Esophagus squamous epithelium (tissue), 5 donors: ENCODE measurements around the gene OXCT2. TPM values are rescaled to one million over a fixed set of nuclear protein-coding genes. Genes with fewer than 3 reads are reported as not detected.
"Not testable (repeated sequence)": the region's sequence is repeated elsewhere in the genome, so short reads cannot be mapped to it uniquely, and the experiment has no call there.

Experiments
- DNase-seq: peaks from one replicate; lab custom pipeline; 2025; lab: John Stamatoyannopoulos, UW
- H3K27ac ChIP-seq, 4 donors: fragments of 200-600 bp; sonication (generic); one replicate each; pipeline ENCODE4 v1.5.1; 2016 to 2019; ENCODE audit warnings: mild to moderate bottlenecking in 1 of 4
- H3K27me3 ChIP-seq, 4 donors: fragments of 200-600 bp; sonication (generic); 1 replicate in 3 of 4; 2 replicates in 1 of 4; pipeline versions ENCODE4 v1.5.1 to v1.6.0; 2017 to 2021; ENCODE audit warnings: antibody characterized with exemption in 1 of 4
- H3K36me3 ChIP-seq, 3 donors: fragments of 200-600 bp; sonication (generic); one replicate each; pipeline ENCODE4 v1.5.1; 2016 to 2019
- H3K4me1 ChIP-seq, 3 donors: fragments of 200-600 bp; sonication (generic); one replicate each; pipeline ENCODE4 v1.5.1; 2017 to 2019
- H3K4me3 ChIP-seq, 4 donors: fragments of 200-600 bp; sonication (generic); 1 replicate in 3 of 4; 2 replicates in 1 of 4; pipeline ENCODE4 v1.5.1; 2016 to 2019; ENCODE audit warnings: mild to moderate bottlenecking in 2 of 4, moderate library complexity in 1 of 4
- H3K9me3 ChIP-seq, 3 donors: fragments of 200-600 bp; sonication (generic); one replicate each; pipeline ENCODE4 v1.5.1; 2016 to 2019
- POLR2A ChIP-seq, 4 donors: fragments of 450-650 bp; IDR thresholded peaks; one replicate each; pipeline ENCODE4 v1.6.1; 2017; ENCODE audit warnings: antibody characterized with exemption in 4 of 4, mild to moderate bottlenecking in 4 of 4, moderate library complexity in 3 of 4
- WGBS, 2 donors: methylation state at CpG; one replicate each; pipeline ENCODE4 v1.1.5; 2018; 5-methylcytosine and 5-hydroxymethylcytosine counted together
- intact Hi-C: fragments of 100-400 bp; cut with DNase I; formaldehyde crosslinking; loops from one replicate; pipeline ENCODE4 v1.15.0; 2022
- total RNA-seq, 4 donors: library from RNA; depleted of rRNA; stranded (reverse); fragments of >200 nt; gene quantifications; one replicate each; pipeline ENCODE4 v1.1.0, GENCODE V29; 2016
- TF ChIP-seq, protein P1 (sequence below), 6 experiments: fragments of 450-650 bp in 4 of 6; fragments of 200-600 bp in 2 of 6; sonication (generic) in 2 of 6; IDR thresholded peaks; one replicate each; pipeline ENCODE4 v1.5.1; 2016 to 2019; ENCODE audit warnings: antibody characterized with exemption in 6 of 6, mild to moderate bottlenecking in 4 of 6, moderate library complexity in 4 of 6
- donor health status: DM: yes; HTN: yes; CAD: no.

Gene OXCT2
- total RNA-seq, result under 1 TPM in 2 of 4 donors, not detected in 2; 0.19 to 0.48 TPM

GRCh38 chr1:39771022-39771532 lies at the start of gene OXCT2:
Gene OXCT2 (minus strand): TSS chr1:39771348. CDS start chr1:39771255, 93 bp downstream.
- H3K9me3 ChIP-seq, H3K4me1 ChIP-seq, H3K27ac ChIP-seq, intact Hi-C loops, DNase-seq, H3K36me3 ChIP-seq: not testable (repeated sequence)
- WGBS, 2 donors, result no CpG with 5 or more reads among the region's 57 CpGs
- Histone ChIP-seq H3K27me3 (peaks cover 0 to 24% (median 0%) of the 10 kb centered on the region in 4 donors), H3K4me3 (peak within 1 kb of the TSS in 2 of 4 donors; percentile 18 to 52)

GRCh38 chr1:39819091-39819812 lies 48.1 kb upstream of the OXCT2 start:
- TF ChIP-seq, protein P1, sequence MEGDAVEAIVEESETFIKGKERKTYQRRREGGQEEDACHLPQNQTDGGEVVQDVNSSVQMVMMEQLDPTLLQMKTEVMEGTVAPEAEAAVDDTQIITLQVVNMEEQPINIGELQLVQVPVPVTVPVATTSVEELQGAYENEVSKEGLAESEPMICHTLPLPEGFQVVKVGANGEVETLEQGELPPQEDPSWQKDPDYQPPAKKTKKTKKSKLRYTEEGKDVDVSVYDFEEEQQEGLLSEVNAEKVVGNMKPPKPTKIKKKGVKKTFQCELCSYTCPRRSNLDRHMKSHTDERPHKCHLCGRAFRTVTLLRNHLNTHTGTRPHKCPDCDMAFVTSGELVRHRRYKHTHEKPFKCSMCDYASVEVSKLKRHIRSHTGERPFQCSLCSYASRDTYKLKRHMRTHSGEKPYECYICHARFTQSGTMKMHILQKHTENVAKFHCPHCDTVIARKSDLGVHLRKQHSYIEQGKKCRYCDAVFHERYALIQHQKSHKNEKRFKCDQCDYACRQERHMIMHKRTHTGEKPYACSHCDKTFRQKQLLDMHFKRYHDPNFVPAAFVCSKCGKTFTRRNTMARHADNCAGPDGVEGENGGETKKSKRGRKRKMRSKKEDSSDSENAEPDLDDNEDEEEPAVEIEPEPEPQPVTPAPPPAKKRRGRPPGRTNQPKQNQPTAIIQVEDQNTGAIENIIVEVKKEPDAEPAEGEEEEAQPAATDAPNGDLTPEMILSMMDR (IDR thresholded peaks at IDR 0.05), result no peak
- TF ChIP-seq POLR2A (IDR thresholded peaks at IDR 0.05), result no peak
- intact Hi-C loops, result loop anchor here (5.0 kb wide), 1 partner anchor 153 kb away; no protein-coding TSS in a partner anchor
- peaks cover 22 to 41% (median 23%) of the 10 kb centered on the region in 3 donors for H3K4me1 ChIP-seq
- no peaks in the 10 kb centered on the region for H3K9me3 ChIP-seq
- no peak overlapping the region for H3K4me3 ChIP-seq
- no peak for DNase-seq
- no peaks in the 10 kb centered on the region for H3K36me3 ChIP-seq
- peak overlapping the region; percentile 74 to 90 (median 80) for H3K27ac ChIP-seq
- H3K27me3 ChIP-seq, result peaks cover 0 to 4% (median 0%) of the 10 kb centered on the region in 4 donors
- WGBS, 2 donors, result 74% methylated on average over 19 of the region's 22 CpGs; no CpG with 5 or more reads in 1 of the 2 donors

DNA sequence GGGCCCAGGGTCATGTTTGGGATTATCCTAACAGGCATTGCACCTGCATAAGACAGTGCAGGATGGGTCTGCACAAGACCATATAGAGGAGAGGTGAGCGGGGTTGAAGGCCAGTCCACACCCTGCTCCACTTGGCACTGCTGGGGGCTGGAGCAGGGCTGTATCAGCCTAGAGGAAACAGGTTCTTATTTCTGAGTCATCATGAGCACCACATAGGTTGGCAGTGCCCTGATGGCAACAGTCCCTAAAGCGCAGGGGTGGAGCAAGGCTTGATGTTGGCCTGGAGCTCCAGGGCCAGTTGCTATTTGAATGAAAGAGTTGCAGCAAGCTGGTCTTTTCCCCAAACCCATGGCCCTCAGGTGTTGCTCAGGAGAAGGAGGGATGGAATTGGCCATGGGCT lies 47.3 kb upstream of the OXCT2 start:
- Histone ChIP-seq H3K4me1 (peaks cover 22 to 41% (median 23%) of the 10 kb centered on the region in 3 donors), H3K27me3 (peaks cover 0 to 4% (median 0%) of the 10 kb centered on the region in 4 donors), H3K9me3 (no peaks in the 10 kb centered on the region), H3K36me3 (no peaks in the 10 kb centered on the region), H3K27ac (peak overlapping the region; percentile 74 to 90 (median 80)), H3K4me3 (no peak overlapping the region)
- intact Hi-C loops, result loop anchor here (5.0 kb wide), 1 partner anchor 154 kb away; no protein-coding TSS in a partner anchor
- TF ChIP-seq, protein P1 (IDR thresholded peaks at IDR 0.05), result no peak
- no peak for TF ChIP-seq POLR2A (IDR thresholded peaks at IDR 0.05)
- DNase-seq, result no peak
- whole genome bisulfite sequencing, 2 donors, result 20 to 40% methylated on average over 1 to 2 of the region's 2 CpGs

GRCh38 chr1:39817091-39817932 lies 46.2 kb upstream of the OXCT2 start:
- 55 to 62% methylated on average over 6 to 10 of the region's 24 CpGs for WGBS, 2 donors

More at GRCh38 chr1:39817091-39817932, 46.2 kb upstream of the OXCT2 start:
- Histone ChIP-seq H3K4me3 (peak overlapping the region in 2 of 4 donors; percentile 12 to 32), H3K4me1 (peaks cover 22 to 41% (median 23%) of the 10 kb centered on the region in 3 donors), H3K27ac (peak overlapping the region; percentile 74 to 90 (median 80))
- intact Hi-C loops, result loop anchor here (2.0 to 5.0 kb wide), 2 partner anchors 85 to 155 kb away; no protein-coding TSS in a partner anchor
- DNase-seq, result peak; percentile 67
- not testable (repeated sequence) for H3K36me3 ChIP-seq, H3K27me3 ChIP-seq, H3K9me3 ChIP-seq
- TF ChIP-seq, protein P1 (IDR thresholded peaks at IDR 0.05), result peak in 5 of 6 experiments; percentile 2 to 51 (median 32)
